Hepatocyte (in vitro differentiated cells): ENCODE results near the gene PAMR1. TPM values are rescaled to one million over a fixed set of nuclear protein-coding genes. Genes with fewer than 3 reads are reported as not detected.

ENCODE experiments used
- DNase-seq: peaks from one replicate; pipeline ENCODE4 v3.0.0-alpha.2; 2016; ENCODE audit warnings: low spot score
- H2AFZ ChIP-seq: fragments of 200-600 bp; sonication (generic); 2 replicates; pipeline ENCODE4 v1.6.0; 2016; ENCODE audit warnings: antibody characterized with exemption, mild to moderate bottlenecking
- H3K27ac ChIP-seq: fragments of 200-600 bp; sonication (generic); 2 replicates; pipeline ENCODE4 v1.5.1; 2016; ENCODE audit warnings: mild to moderate bottlenecking
- H3K27me3 ChIP-seq: fragments of 200-600 bp; sonication (generic); 2 replicates; pipeline ENCODE4 v1.6.1; 2016
- H3K36me3 ChIP-seq: fragments of 200-600 bp; sonication (generic); replicated peaks from 2 replicates; pipeline ENCODE4 v1.5.1; 2016; ENCODE audit warnings: low read depth; ENCODE audit not compliant: insufficient read depth
- H3K4me1 ChIP-seq: fragments of 200-600 bp; sonication (generic); 2 replicates; pipeline ENCODE4 v1.5.1; 2016; ENCODE audit warnings: mild to moderate bottlenecking, moderate library complexity; ENCODE audit not compliant: insufficient read depth
- H3K4me2 ChIP-seq: fragments of 200-600 bp; sonication (generic); 2 replicates; pipeline ENCODE4 v1.6.0; 2016
- H3K4me3 ChIP-seq: fragments of 200-600 bp; sonication (generic); 2 replicates; pipeline ENCODE4 v1.5.1; 2016; ENCODE audit warnings: mild to moderate bottlenecking
- H3K79me2 ChIP-seq: fragments of 200-600 bp; sonication (generic); 2 replicates; pipeline ENCODE4 v1.6.0; 2017; ENCODE audit warnings: mild to moderate bottlenecking
- H3K9me2 ChIP-seq: fragments of 200-600 bp; sonication (generic); replicated peaks from 2 replicates; pipeline ENCODE4 v1.6.0; 2017; ENCODE audit warnings: mild to moderate bottlenecking; ENCODE audit not compliant: insufficient read depth
- H3K9me3 ChIP-seq: fragments of 200-600 bp; sonication (generic); 2 replicates; pipeline ENCODE4 v1.5.1; 2016; ENCODE audit warnings: low read depth, mild to moderate bottlenecking
- H4K20me1 ChIP-seq: fragments of 200-600 bp; sonication (generic); 2 replicates; pipeline ENCODE4 v1.6.0; 2016; ENCODE audit warnings: mild to moderate bottlenecking; ENCODE audit not compliant: insufficient read depth, poor library complexity, severe bottlenecking
- EZH2 ChIP-seq: fragments of 200-600 bp; sonication (generic); IDR thresholded peaks from 2 replicates; pipeline ENCODE4 v1.6.1; 2016; ENCODE audit warnings: antibody characterized with exemption, mild to moderate bottlenecking, borderline replicate concordance
- EZH2phosphoT487 ChIP-seq: fragments of 200-600 bp; sonication (generic); IDR thresholded peaks from one replicate; pipeline ENCODE4 v1.6.1; 2018; ENCODE audit warnings: antibody characterized with exemption, mild to moderate bottlenecking, low read depth, moderate library complexity; ENCODE audit not compliant: unreplicated experiment, severe bottlenecking
- WGBS: methylation state at CpG from one replicate; pipeline ENCODE4 v1.1.6; 2016; ENCODE audit warnings: low lambda C conversion rate; ENCODE audit errors: missing lambda C conversion rate; 5-methylcytosine and 5-hydroxymethylcytosine counted together
- polyA plus RNA-seq: library from polyadenylated mRNA; unstranded; fragments of >200 nt; fragmentation: Nextera tagmentation; extraction: Ambion mirVana; gene quantifications from 2 replicates; pipeline ENCODE4 v1.2.1, GENCODE V29; 2016
- total RNA-seq: library from RNA; depleted of rRNA; stranded (reverse); fragments of >200 nt; gene quantifications from 2 replicates; pipeline ENCODE4 v1.2.3, GENCODE V29; 2014
- TF ChIP-seq, protein P1 (sequence below): fragments of 200-600 bp; sonication (generic); IDR thresholded peaks from 2 replicates; pipeline ENCODE4 v1.5.1; 2016; ENCODE audit warnings: antibody characterized with exemption, mild to moderate bottlenecking; ENCODE audit not compliant: poor library complexity

PAMR1 gene
- total and polyA plus RNA-seq, 2 experiments from 2014 or later = 26.3 to 31.1 TPM

DNA sequence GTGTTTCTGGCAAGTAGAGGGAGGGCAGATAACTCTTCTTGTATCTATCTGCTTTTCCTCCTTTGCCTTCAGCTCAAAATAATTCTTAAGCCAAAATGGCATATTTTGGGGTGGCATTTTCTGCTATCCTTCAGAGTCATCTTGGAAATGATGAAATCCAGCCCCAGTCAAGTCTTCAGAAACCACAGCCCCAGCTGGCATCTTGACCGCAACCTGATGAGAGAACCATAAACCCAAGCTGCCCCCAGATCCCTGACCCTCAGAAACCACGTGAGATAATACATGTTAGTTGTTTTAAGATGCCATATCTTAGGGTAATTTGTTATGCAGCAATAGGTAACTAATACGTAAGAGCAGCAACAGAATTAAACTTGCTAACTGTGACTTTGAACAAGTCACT is 15.1 kb upstream of the PAMR1 start:
- H3K4me3 ChIP-seq = no peak overlapping the region
- H3K4me1 ChIP-seq = peaks cover 48% of the 10 kb centered on the region
- no peaks in the 10 kb centered on the region for H3K9me3 ChIP-seq
- TF ChIP-seq EZH2 = no peak
- TF ChIP-seq EZH2phosphoT487 = no peak
- TF ChIP-seq, protein P1, sequence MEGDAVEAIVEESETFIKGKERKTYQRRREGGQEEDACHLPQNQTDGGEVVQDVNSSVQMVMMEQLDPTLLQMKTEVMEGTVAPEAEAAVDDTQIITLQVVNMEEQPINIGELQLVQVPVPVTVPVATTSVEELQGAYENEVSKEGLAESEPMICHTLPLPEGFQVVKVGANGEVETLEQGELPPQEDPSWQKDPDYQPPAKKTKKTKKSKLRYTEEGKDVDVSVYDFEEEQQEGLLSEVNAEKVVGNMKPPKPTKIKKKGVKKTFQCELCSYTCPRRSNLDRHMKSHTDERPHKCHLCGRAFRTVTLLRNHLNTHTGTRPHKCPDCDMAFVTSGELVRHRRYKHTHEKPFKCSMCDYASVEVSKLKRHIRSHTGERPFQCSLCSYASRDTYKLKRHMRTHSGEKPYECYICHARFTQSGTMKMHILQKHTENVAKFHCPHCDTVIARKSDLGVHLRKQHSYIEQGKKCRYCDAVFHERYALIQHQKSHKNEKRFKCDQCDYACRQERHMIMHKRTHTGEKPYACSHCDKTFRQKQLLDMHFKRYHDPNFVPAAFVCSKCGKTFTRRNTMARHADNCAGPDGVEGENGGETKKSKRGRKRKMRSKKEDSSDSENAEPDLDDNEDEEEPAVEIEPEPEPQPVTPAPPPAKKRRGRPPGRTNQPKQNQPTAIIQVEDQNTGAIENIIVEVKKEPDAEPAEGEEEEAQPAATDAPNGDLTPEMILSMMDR = no peak
- H3K79me2 ChIP-seq = no peaks in the 10 kb centered on the region
- no peaks in the 10 kb centered on the region for H4K20me1 ChIP-seq
- no peak overlapping the region for H3K4me2 ChIP-seq
- H3K27me3 ChIP-seq = no peaks in the 10 kb centered on the region
- no peaks in the 10 kb centered on the region for H3K36me3 ChIP-seq
- DNase-seq = no peak
- H3K27ac ChIP-seq = peak overlapping the region; percentile 80
- WGBS = 83% methylated on average over 3 of the region's 3 CpGs
- no peaks in the 10 kb centered on the region for H3K9me2 ChIP-seq
- no peak overlapping the region for H2AFZ ChIP-seq

DNA sequence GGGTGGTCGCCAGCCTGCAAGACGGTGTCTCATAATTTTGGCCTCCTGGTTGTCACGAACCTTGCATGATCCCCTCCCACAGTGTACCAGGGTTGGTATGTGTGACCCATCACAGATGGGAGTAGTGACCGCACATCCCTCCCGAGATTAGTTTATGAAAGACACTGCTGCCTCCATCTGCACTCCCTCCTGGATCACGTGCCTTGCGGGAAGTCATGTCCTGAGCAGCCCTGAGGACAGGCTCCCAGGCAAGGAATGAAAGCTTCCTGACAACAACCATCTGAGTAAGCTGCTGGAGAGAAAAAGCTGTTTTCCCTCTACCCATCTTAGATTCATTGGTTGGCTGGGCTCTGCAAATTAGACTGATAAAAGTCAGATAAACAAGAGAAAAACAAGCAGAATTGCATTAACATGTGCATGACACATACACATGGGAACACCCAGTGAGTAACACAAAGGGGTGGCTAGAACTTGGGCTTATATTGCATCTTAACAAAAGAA is 14.4 kb upstream of the PAMR1 start:
- TF ChIP-seq EZH2 = no peak
- TF ChIP-seq, protein P1 = no peak
- no peak for TF ChIP-seq EZH2phosphoT487
- 31% methylated on average over 7 of the region's 7 CpGs for WGBS

DNA sequence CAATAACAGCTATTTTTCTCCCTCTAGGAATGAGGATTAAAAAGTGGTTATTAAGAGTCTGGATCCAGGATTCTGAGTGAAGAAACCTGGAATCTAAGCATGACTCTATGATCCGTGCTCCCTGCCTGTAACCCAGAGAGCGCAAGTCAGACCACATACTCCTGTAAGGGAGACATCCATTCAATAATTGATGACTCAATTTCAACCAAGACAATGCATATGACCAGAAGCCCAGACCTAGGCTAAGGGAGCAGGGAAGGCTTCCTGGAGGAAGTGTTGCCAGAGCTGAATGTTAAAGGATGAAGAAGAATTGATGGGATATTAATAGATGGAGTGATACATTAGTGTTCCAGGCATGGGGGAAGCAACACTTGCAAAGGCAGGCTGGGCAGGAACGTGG is 13.8 kb upstream of the PAMR1 start:
- no peak for DNase-seq
- Histone ChIP-seq H3K36me3 (no peaks in the 10 kb centered on the region), H3K4me2 (peak overlapping the region; percentile 18), H3K9me2 (no peaks in the 10 kb centered on the region), H3K79me2 (no peaks in the 10 kb centered on the region), H3K27ac (peak overlapping the region; percentile 80), H3K4me1 (peaks cover 44% of the 10 kb centered on the region), H4K20me1 (no peaks in the 10 kb centered on the region), H3K9me3 (no peaks in the 10 kb centered on the region), H2AFZ (no peak overlapping the region), H3K27me3 (no peaks in the 10 kb centered on the region), H3K4me3 (no peak overlapping the region)
- 48% methylated on average over 3 of the region's 3 CpGs for WGBS
- TF ChIP-seq EZH2 (no peak), EZH2phosphoT487 (no peak)
- TF ChIP-seq, protein P1 = no peak

More for the DNA sequence above, 14.4 kb upstream of the PAMR1 start:
- no peaks in the 10 kb centered on the region for H4K20me1 ChIP-seq
- H3K9me2 ChIP-seq = no peaks in the 10 kb centered on the region
- no peaks in the 10 kb centered on the region for H3K9me3 ChIP-seq
- H3K4me2 ChIP-seq = peak overlapping the region; percentile 18
- H2AFZ ChIP-seq = no peak overlapping the region
- no peaks in the 10 kb centered on the region for H3K36me3 ChIP-seq
- DNase-seq = peak; percentile 70
- no peak overlapping the region for H3K4me3 ChIP-seq
- H3K27me3 ChIP-seq = no peaks in the 10 kb centered on the region
- no peaks in the 10 kb centered on the region for H3K79me2 ChIP-seq
- H3K27ac ChIP-seq = peak overlapping the region; percentile 80
- peaks cover 44% of the 10 kb centered on the region for H3K4me1 ChIP-seq

DNA sequence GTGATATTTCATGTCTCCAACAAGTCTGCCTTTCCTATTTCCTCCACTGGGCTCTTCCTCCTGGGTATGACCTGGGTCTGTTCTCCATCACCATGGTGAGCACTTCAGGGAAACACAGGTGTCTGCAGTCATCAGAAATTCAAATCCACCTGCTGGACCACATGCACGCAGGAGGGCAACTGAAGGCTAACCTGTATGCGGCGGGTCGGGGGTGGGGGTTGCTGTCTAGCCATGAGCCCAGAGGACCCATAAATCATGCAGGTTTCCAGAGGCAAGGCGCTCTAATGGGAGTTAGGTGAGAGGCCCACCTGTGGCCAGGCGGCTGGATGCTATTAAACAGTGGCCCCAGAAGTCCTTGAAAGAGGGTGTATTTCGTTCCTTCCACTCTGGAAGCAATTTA is 11.1 kb upstream of the PAMR1 start:
- Histone ChIP-seq H3K27me3 (no peaks in the 10 kb centered on the region), H3K9me2 (no peaks in the 10 kb centered on the region), H4K20me1 (no peaks in the 10 kb centered on the region), H3K27ac (no peak overlapping the region), H3K36me3 (no peaks in the 10 kb centered on the region), H2AFZ (no peak overlapping the region), H3K4me1 (peaks cover 34% of the 10 kb centered on the region), H3K9me3 (no peaks in the 10 kb centered on the region), H3K79me2 (no peaks in the 10 kb centered on the region), H3K4me3 (no peak overlapping the region), H3K4me2 (no peak overlapping the region)
- WGBS = 80% methylated on average over 7 of the region's 7 CpGs
- no peak for DNase-seq
- TF ChIP-seq, protein P1 = no peak
- no peak for TF ChIP-seq EZH2phosphoT487
- TF ChIP-seq EZH2 = no peak
